Stimulated activated CD4-positive, alpha-beta T cell treated with anti-CD3 and anti-CD28 coated beads, Interleukin-15, amount 100 ng/mL, for 1 hour (primary cell): ENCODE results near the gene LUZP1.

Experiments used
- DNase-seq, 2 donors: peaks; one replicate each; pipeline ENCODE4 v3.0.0-alpha.2; 2020; ENCODE audit warnings: low read depth in 1 of 2, low spot score in 1 of 2

The LUZP1 gene

GRCh38 chr1:23156940-23157339, 11.7 kb downstream of the LUZP1 start:
- DNase-seq: no peak

- DNase-seq: no peak
These were observed 15.5 kb downstream of the LUZP1 start for GRCh38 chr1:23152966-23153684.

GRCh38 chr1:23150742-23151141, 17.9 kb downstream of the LUZP1 start:
- no peak for DNase-seq

- no peak for DNase-seq
These were observed 18.5 kb downstream of the LUZP1 start for GRCh38 chr1:23150125-23150524.

- DNase-seq: no peak
These were observed 19.5 kb downstream of the LUZP1 start for GRCh38 chr1:23149114-23149513.

GRCh38 chr1:23148084-23148483, 20.6 kb downstream of the LUZP1 start:
- no peak for DNase-seq

GRCh38 chr1:23140940-23141596, 27.6 kb downstream of the LUZP1 start:
- DNase-seq: no peak

GRCh38 chr1:23135268-23135667, 33.4 kb downstream of the LUZP1 start:
- DNase-seq: no peak

- DNase-seq: no peak
These were observed 34.6 kb downstream of the LUZP1 start for GRCh38 chr1:23134055-23134454.

- DNase-seq: no peak
These were observed 35.1 kb downstream of the LUZP1 start for GRCh38 chr1:23133587-23133986.

GRCh38 chr1:23132033-23132432, 36.6 kb downstream of the LUZP1 start:
- DNase-seq: no peak

- DNase-seq: no peak
These were observed 38.8 kb downstream of the LUZP1 start for GRCh38 chr1:23129846-23130245.

GRCh38 chr1:23126801-23127200, 41.9 kb downstream of the LUZP1 start:
- no peak for DNase-seq

GRCh38 chr1:23126200-23126599, 42.5 kb downstream of the LUZP1 start:
- DNase-seq: no peak

GRCh38 chr1:23125489-23125888, 43.2 kb downstream of the LUZP1 start:
- no peak for DNase-seq

GRCh38 chr1:23124259-23125026, 44.2 kb downstream of the LUZP1 start:
- DNase-seq: no peak

- no peak for DNase-seq
These were observed 45.1 kb downstream of the LUZP1 start for GRCh38 chr1:23123528-23123927.

- no peak for DNase-seq
These were observed 45.9 kb downstream of the LUZP1 start for GRCh38 chr1:23122796-23123195.

GRCh38 chr1:23122023-23122748, 46.5 kb downstream of the LUZP1 start:
- DNase-seq: no peak

GRCh38 chr1:23120383-23120782, 48.3 kb downstream of the LUZP1 start:
- no peak for DNase-seq

- no peak for DNase-seq
These were observed 49.5 kb downstream of the LUZP1 start for GRCh38 chr1:23118957-23119792.
